ENCODE results near the gene JUN. TPM values are rescaled to one million over a fixed set of nuclear protein-coding genes. Genes with fewer than 3 reads are reported as not detected.

The JUN gene
- total RNA-seq, 1 experiment from 2014 or later = 14.2 TPM

- H4K20me1 ChIP-seq (ENCODE audit: control insufficient read depth, insufficient read depth, insufficient read length) = no peaks in the 10 kb centered on the region
- peaks cover 10% of the 10 kb centered on the region for H3K27me3 Mint-ChIP-seq (ENCODE audit: low read depth)
- H3K18ac ChIP-seq (ENCODE audit: insufficient read length, low read depth, low read length) = no peak overlapping the region
- no peak overlapping the region for H4K91ac ChIP-seq (ENCODE audit: insufficient read length, low read depth, low read length)
- H2BK20ac ChIP-seq (ENCODE audit: low read depth, low read length, poor library complexity, severe bottlenecking) = no peak overlapping the region
- H3K27ac Mint-ChIP-seq = no peak overlapping the region
- H2AFZ ChIP-seq (ENCODE audit: low read length) = no peak overlapping the region
- TF ChIP-seq CTCF (conservative IDR thresholded peaks at IDR 0.05) = no peak
- no peaks in the 10 kb centered on the region for H3K79me2 ChIP-seq (ENCODE audit: insufficient read depth, low read length)
- no peaks in the 10 kb centered on the region for H3K9me3 ChIP-seq (ENCODE audit: control insufficient read depth, low read depth, low read length)
- no peak overlapping the region for H3K4me2 ChIP-seq (ENCODE audit: insufficient read depth, insufficient read length, low read length)
- H3K23ac ChIP-seq (ENCODE audit: insufficient read length, low read depth, low read length) = no peak overlapping the region
- no peak overlapping the region for H2BK120ac ChIP-seq (ENCODE audit: low read depth, low read length, poor library complexity, severe bottlenecking)
- H3K4me1 Mint-ChIP-seq = peaks cover 5 to 10% of the 10 kb centered on the region in 2 experiments
- H2BK12ac ChIP-seq (ENCODE audit: insufficient read length, low read depth, low read length) = no peak overlapping the region
- H2BK5ac ChIP-seq (ENCODE audit: insufficient read length, low read length) = no peak overlapping the region
- no peaks in the 10 kb centered on the region; the same call in 1 of the 2 replicates for H3K4me1 ChIP-seq (ENCODE audit: insufficient read depth, low read length)
- DNase-seq = no peak
- peaks cover 20 to 23% of the 10 kb centered on the region in 2 experiments for H3K9me3 Mint-ChIP-seq
- no peaks in the 10 kb centered on the region for H3K23me2 ChIP-seq (ENCODE audit: insufficient read length, low read depth, low read length, poor library complexity, severe bottlenecking)
- no peak overlapping the region for H3K4ac ChIP-seq (ENCODE audit: low read depth, low read length)
- no peak overlapping the region for H3T11ph ChIP-seq (ENCODE audit: low read length)
- no peak overlapping the region for H3K56ac ChIP-seq (ENCODE audit: insufficient read length, low read depth, low read length)
- WGBS (ENCODE audit: extremely low coverage, insufficient read length, low lambda C conversion rate) = no CpG with 5 or more reads among the region's 4 CpGs
- H3K36me3 Mint-ChIP-seq (ENCODE audit: insufficient read depth in 1 of 3, low read depth in 3 of 3) = peaks cover 11 to 21% (median 19%) of the 10 kb centered on the region in 3 experiments
- no peak overlapping the region for H2BK15ac ChIP-seq (ENCODE audit: low read depth, low read length)
- no peaks in the 10 kb centered on the region for H3K27me3 ChIP-seq (ENCODE audit: insufficient read depth, low read length)
- no peak overlapping the region for H4K8ac ChIP-seq (replicated peaks; ENCODE audit: insufficient read length, low read depth, low read length)
- H2AK5ac ChIP-seq (ENCODE audit: insufficient read length, low read length) = no peak overlapping the region
- no peak overlapping the region for H3K14ac ChIP-seq (ENCODE audit: insufficient read depth, low read length)
- H3K79me1 ChIP-seq (ENCODE audit: insufficient read depth, low read depth, low read length, poor library complexity, severe bottlenecking) = no peaks in the 10 kb centered on the region
- no peak overlapping the region for H4K5ac ChIP-seq (ENCODE audit: insufficient read length, low read depth, low read length)
- H3K4me3 Mint-ChIP-seq = no peak overlapping the region
- no peak overlapping the region for H3K27ac ChIP-seq (ENCODE audit: insufficient read length, low read depth, low read length)
- no peak overlapping the region for H3K9ac ChIP-seq (ENCODE audit: extremely low read depth, insufficient read length, low read length)
Observed at GRCh38 chr1:58823481-58824010, 39.7 kb upstream of the JUN start.

Data from H9 (cell line).